GM21423 (cell line): ENCODE measurements around the gene CLDN17.

ENCODE experiments used
- ATAC-seq: cut with Tn5 transposase; IDR thresholded peaks from one replicate; pipeline ENCODE4 v1.9.1; 2021; ENCODE audit warnings: mild to moderate bottlenecking, moderate library complexity; ENCODE audit not compliant: unreplicated experiment

The CLDN17 gene

DNA sequence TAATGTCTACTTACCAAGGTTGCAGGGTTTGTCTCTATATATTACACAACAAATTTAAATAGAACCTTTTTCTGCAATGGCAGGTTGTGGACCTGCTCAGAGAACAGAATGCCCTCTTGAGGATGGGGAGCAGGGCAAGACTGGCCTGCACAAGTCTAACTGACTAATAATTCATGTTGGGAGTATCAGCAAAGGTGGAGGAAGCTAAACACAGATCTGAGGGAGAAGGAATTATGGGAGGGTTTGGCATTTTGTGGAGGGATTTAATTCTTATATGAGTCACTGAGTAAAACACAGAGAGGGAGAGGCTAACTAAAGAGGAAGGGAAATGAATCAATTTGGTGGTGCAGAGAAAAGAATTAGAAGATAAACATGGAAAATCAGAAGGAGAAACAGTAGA, 40.0 kb downstream of the CLDN17 start:
- no peak for ATAC-seq

- ATAC-seq = no peak
Measured at GRCh38 chr21:30117631-30118030, 49.0 kb downstream of the CLDN17 start.

GRCh38 chr21:30116479-30116878, 50.1 kb downstream of the CLDN17 start:
- no peak for ATAC-seq
